Measurements from ENCODE around the gene OPRL1. TPM values are rescaled to one million over a fixed set of nuclear protein-coding genes. Genes with fewer than 3 reads are reported as not detected.

The OPRL1 gene
- total and polyA plus RNA-seq, 4 donors = 5.2 to 26.3 (median 18.6) TPM

DNA sequence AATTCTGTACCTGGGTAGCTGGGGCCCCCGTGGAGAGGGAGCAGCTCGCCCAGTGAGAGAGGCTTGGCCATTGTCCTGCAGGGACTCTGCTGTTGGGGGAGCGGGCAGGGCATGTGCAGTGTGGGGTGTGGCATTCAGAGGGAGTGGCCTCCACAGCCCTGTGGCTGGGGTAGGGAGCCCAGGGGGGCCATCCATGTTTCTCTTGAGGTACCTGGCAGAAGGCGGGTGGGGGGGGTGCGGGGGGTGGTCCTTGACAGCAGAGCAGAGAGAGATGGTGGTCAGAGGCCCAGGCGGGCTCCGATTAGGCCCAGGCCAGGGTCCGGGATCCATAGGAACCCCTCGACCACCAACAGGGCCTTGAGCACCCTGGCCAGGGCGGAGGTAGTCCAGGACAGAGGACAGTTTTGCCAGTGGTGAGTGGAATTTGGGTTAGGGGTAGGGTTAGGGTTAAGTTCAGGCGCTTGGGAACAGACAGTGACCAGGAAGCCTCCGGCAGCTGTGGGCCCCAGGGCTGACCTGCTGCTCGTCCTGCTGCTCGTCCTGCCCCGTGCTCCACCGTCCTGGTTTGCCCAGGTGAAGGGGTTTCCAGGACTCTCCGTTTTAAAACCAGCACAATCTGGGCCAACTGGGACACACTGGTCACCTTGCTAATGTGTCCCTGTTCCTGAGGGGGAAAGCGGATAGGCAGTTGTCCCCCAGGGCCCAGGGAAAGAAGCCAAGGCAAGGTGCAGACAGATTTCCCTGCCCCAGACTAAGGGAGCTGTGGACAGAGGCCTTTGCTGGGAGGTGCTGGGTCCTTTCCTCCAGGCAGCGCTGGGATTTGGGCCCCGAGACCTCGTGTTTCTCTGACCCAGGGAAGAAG lies 59.5 kb downstream of the OPRL1 start:
- WGBS (ENCODE audit: insufficient coverage) = 77% methylated on average over 20 of the region's 21 CpGs
- Histone ChIP-seq H3K27me3 (ENCODE audit: control insufficient read depth, insufficient read depth, low read length) (no peaks in the 10 kb centered on the region), H3K4me1 (ENCODE audit: control insufficient read depth, insufficient read depth, low read length) (peaks cover 31% of the 10 kb centered on the region), H3K27ac (ENCODE audit: low read depth, low read length) (no peak overlapping the region), H3K4me3 (ENCODE audit: low read depth, low read length) (no peak overlapping the region), H3K9me3 (ENCODE audit: control insufficient read depth, insufficient read depth, low read length) (no peaks in the 10 kb centered on the region), H3K36me3 (ENCODE audit: control insufficient read depth, insufficient read depth, low read length) (no peaks in the 10 kb centered on the region)
- no peak for DNase-seq (ENCODE audit: low read depth in 4 of 6, low spot score in 6 of 6)

DNA sequence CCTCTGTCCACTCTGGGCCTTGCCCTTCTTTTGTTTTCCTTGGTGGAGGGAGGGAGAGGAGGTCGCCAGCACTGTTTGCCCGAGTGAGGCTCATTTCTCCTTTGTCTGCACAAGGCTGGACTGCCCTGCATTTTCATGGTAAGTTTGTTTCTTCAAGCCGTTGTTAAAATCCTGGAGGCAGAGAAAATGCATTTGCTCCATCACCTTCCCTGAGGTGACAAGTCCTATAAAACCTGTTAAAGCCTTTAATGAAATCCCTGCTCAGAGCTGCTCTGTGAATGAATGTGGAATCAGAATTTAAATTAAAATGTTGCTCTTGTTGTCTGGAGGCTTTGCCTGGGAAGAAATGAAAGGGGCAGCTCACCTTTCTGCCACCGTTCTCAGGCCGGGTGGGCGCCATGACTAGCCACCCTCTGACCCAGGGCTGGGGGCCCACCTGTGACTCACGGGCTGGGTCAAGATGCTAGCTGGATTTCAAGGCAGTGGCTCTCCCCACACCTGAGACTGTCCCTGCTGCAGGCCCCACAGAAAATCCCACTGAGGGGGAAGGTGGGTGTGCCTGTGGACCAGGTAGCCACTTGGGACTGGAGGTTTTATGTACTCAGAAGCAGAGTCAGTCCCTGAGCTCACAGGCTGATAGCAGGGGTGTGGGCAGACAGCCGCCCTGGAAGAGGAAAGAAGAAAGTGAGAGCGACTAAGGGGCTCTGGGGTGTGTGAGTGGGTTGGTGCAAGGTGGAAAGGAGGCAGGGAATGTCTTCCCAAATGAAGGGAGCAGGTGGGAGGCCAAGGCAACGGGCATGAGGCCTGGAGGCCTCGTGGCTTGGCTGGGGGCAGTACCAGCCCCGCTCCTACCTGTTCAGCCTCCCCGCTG lies 60.4 kb downstream of the OPRL1 start:
- Histone ChIP-seq H3K4me3 (ENCODE audit: low read depth, low read length) (no peak overlapping the region), H3K27ac (ENCODE audit: low read depth, low read length) (no peak overlapping the region), H3K9me3 (ENCODE audit: control insufficient read depth, insufficient read depth, low read length) (no peaks in the 10 kb centered on the region), H3K36me3 (ENCODE audit: control insufficient read depth, insufficient read depth, low read length) (no peaks in the 10 kb centered on the region), H3K27me3 (ENCODE audit: control insufficient read depth, insufficient read depth, low read length) (no peaks in the 10 kb centered on the region), H3K4me1 (ENCODE audit: control insufficient read depth, insufficient read depth, low read length) (peaks cover 31% of the 10 kb centered on the region)
- WGBS (ENCODE audit: insufficient coverage) = 81% methylated on average over 11 of the region's 13 CpGs
- peak in 1 of 6 donors; percentile 66 for DNase-seq (ENCODE audit: low read depth in 4 of 6, low spot score in 6 of 6)

DNA sequence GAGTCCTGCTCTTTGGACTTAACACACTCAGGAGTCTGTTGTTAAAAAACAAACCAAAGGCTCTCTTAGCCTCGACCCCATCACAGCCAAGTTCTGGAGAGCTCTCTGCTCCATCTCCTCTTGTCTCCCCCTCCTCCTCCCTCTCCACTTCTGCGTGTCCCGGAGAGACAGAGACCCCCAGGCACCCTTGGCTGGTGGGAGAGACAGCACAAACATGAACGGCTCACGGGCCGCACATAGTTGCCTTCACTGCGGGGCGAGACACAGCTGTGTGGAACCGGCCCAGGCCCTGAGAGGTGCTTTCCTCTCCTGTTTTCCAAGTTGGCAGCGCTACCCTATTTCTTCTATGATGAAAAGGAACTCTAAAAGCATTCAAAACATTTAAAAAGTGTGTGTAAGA lies 61.1 kb downstream of the OPRL1 start:
- no peaks in the 10 kb centered on the region for H3K36me3 ChIP-seq (ENCODE audit: control insufficient read depth, insufficient read depth, low read length)
- 47% methylated on average over 6 of the region's 10 CpGs for WGBS (ENCODE audit: insufficient coverage)
- H3K27ac ChIP-seq (ENCODE audit: low read depth, low read length) = no peak overlapping the region
- DNase-seq (ENCODE audit: low read depth in 4 of 6, low spot score in 6 of 6) = no peak
- H3K27me3 ChIP-seq (ENCODE audit: control insufficient read depth, insufficient read depth, low read length) = no peaks in the 10 kb centered on the region
- no peak overlapping the region for H3K4me3 ChIP-seq (ENCODE audit: low read depth, low read length)
- H3K4me1 ChIP-seq (ENCODE audit: control insufficient read depth, insufficient read depth, low read length) = peaks cover 34% of the 10 kb centered on the region
- H3K9me3 ChIP-seq (ENCODE audit: control insufficient read depth, insufficient read depth, low read length) = no peaks in the 10 kb centered on the region

DNA sequence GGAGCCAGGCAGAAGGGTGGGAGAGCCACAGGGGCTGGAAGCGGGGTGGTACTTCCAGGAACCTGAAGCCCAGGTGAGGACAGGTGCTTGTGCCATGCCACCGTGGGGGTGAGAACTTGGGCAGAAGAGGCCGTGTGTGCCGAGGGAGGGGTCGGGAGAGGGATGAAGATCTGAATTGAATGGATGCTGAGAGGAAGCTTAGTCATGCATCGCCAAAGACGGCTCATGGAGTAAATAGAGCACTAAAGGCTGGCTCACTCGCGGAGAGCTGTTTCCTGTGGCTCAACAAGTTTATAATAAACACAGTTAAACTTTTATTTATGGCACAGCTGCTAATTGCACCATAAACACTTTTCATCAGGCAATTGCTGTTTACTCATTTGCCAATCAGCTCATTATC lies 62.7 kb downstream of the OPRL1 start:
- H3K27ac ChIP-seq (ENCODE audit: low read depth, low read length) = no peak overlapping the region
- H3K27me3 ChIP-seq (ENCODE audit: control insufficient read depth, insufficient read depth, low read length) = no peaks in the 10 kb centered on the region
- peak in 1 of 6 donors; percentile 67 for DNase-seq (ENCODE audit: low read depth in 4 of 6, low spot score in 6 of 6)
- H3K36me3 ChIP-seq (ENCODE audit: control insufficient read depth, insufficient read depth, low read length) = no peaks in the 10 kb centered on the region
- no peak overlapping the region for H3K4me3 ChIP-seq (ENCODE audit: low read depth, low read length)
- no peaks in the 10 kb centered on the region for H3K9me3 ChIP-seq (ENCODE audit: control insufficient read depth, insufficient read depth, low read length)
- 24% methylated on average over 9 of the region's 9 CpGs for WGBS (ENCODE audit: insufficient coverage)
- peaks cover 51% of the 10 kb centered on the region for H3K4me1 ChIP-seq (ENCODE audit: control insufficient read depth, insufficient read depth, low read length)

DNA sequence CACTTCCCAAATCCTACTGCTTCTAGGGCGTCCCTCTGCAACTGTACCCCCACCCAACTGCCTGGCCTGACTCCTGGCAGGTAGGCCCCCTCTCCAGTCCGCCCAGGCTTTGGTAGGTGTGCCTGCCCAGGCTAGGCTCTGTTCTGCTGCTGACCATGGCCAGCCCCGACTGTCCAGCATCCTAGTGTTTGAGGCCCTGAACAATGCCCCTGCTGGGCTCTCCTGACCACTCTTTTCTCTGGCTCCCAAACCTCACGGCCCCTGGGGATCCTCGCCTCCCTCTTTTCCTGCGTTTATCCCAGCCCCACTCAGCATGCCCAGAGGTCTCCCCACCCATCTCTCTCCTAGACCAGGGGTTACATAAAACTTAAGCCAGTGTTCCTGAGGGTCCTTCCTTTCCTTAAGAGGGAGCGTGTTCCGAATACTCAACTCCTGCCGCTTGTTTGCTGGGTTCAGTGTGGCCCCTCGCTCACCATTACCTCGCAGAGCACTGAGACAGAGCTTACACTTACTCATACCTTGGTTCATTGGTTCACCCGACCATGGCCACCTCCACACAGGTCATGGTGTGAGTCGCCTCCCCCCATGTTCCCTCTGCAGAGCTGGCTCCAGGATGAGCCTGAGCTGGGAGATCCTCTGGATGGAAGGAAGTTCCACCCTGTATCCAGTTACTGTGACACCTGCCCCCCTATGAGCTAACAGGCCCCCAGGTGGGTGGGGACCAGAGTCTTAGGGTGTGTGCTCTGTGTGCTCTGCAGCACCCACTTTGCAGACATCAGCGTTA lies 63.3 kb downstream of the OPRL1 start:
- Histone ChIP-seq H3K27me3 (ENCODE audit: control insufficient read depth, insufficient read depth, low read length) (no peaks in the 10 kb centered on the region), H3K9me3 (ENCODE audit: control insufficient read depth, insufficient read depth, low read length) (no peaks in the 10 kb centered on the region), H3K36me3 (ENCODE audit: control insufficient read depth, insufficient read depth, low read length) (no peaks in the 10 kb centered on the region), H3K4me1 (ENCODE audit: control insufficient read depth, insufficient read depth, low read length) (peaks cover 53% of the 10 kb centered on the region), H3K4me3 (ENCODE audit: low read depth, low read length) (no peak overlapping the region), H3K27ac (ENCODE audit: low read depth, low read length) (no peak overlapping the region)
- no peak for DNase-seq (ENCODE audit: low read depth in 4 of 6, low spot score in 6 of 6)
- 71% methylated on average over 12 of the region's 14 CpGs for WGBS (ENCODE audit: insufficient coverage)

DNA sequence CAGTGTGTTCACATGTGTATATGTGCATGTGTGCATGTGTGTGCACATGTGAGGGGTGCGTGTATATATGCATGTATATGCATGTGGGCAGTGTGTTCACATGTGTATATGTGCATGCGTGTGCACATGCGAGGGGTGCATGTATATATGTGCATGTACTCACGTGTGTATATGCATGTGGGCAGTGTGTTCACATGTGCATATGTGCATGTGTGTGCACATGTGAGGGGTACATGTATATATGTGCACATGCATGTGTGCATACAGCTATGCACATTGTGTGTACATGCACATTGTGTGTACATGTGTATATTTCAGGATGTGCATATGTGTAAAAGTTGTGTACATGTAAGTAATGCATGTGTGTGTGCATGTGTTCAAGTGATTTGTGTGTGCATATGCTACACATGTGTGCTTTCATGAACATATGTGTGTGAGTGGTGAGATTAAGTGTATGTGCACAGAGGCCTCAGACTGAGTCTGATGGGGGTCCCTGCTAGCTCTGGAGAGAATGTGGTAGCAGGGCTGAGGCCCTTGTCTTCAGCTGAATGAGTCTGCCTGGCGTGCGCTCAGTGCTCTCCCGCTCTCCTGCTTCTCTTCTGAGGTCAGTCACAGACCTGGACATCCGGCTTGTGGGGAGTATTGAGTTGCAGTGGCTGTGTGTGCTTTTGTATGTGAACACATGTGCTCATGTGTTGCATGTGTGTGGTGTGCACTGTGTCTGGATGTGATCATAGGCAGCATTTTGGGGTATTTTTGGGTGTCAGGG lies 64.4 kb downstream of the OPRL1 start:
- H3K4me1 ChIP-seq (ENCODE audit: control insufficient read depth, insufficient read depth, low read length) = peaks cover 55% of the 10 kb centered on the region
- 86% methylated on average over 8 of the region's 8 CpGs for WGBS (ENCODE audit: insufficient coverage)
- no peaks in the 10 kb centered on the region for H3K27me3 ChIP-seq (ENCODE audit: control insufficient read depth, insufficient read depth, low read length)

DNA sequence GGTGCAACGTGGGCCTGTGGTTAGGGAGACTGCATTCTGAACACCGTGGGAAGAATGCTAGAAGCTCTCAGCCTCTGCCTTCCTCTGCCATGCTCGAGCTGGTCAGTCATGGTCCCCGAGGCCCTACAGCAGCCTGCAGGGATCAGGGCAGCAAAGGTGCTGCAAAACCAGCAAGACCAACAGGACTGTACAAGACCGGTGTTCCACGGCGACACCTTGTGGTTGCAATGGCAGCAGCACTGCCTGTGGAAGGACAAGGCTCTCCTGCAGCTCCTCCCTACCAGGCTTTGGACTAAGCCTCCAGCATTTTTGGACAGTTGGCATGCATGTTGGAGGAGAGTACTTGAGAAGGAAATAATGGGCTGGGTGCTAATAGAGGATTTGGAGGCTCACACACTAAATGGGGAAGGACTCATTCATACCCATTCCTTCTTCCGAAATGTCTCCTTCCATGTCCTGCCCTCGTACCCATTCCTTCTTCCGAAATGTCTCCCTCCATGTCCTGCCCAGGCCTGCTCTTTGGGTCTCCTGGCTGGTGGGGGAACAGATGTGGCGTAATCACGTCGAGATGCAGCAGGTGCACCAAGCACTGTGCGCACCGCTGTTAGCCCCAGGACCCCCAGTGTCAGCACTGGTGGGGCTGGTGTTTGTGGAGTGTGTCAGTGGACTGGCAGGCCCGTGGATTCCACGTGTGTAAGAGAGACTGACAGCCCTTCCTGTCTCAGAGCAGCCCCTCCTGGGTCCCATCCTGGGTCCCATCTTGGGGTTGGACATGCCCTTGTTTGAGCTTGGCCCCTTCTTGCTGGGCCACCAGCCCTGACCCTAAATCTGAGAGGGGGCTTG lies 65.8 kb downstream of the OPRL1 start:
- no peak overlapping the region for H3K4me3 ChIP-seq (ENCODE audit: low read depth, low read length)
- peaks cover 46% of the 10 kb centered on the region for H3K4me1 ChIP-seq (ENCODE audit: control insufficient read depth, insufficient read depth, low read length)
- 92% methylated on average over 15 of the region's 17 CpGs for WGBS (ENCODE audit: insufficient coverage)
- H3K27me3 ChIP-seq (ENCODE audit: control insufficient read depth, insufficient read depth, low read length) = no peaks in the 10 kb centered on the region
- H3K27ac ChIP-seq (ENCODE audit: low read depth, low read length) = no peak overlapping the region
- no peaks in the 10 kb centered on the region for H3K36me3 ChIP-seq (ENCODE audit: control insufficient read depth, insufficient read depth, low read length)
- no peaks in the 10 kb centered on the region for H3K9me3 ChIP-seq (ENCODE audit: control insufficient read depth, insufficient read depth, low read length)
- DNase-seq (ENCODE audit: low read depth in 4 of 6, low spot score in 6 of 6) = no peak

More for the DNA sequence above, 64.4 kb downstream of the OPRL1 start:
- Histone ChIP-seq H3K36me3 (ENCODE audit: control insufficient read depth, insufficient read depth, low read length) (no peaks in the 10 kb centered on the region), H3K27ac (ENCODE audit: low read depth, low read length) (no peak overlapping the region), H3K4me3 (ENCODE audit: low read depth, low read length) (no peak overlapping the region), H3K9me3 (ENCODE audit: control insufficient read depth, insufficient read depth, low read length) (no peaks in the 10 kb centered on the region)
- DNase-seq (ENCODE audit: low read depth in 4 of 6, low spot score in 6 of 6) = no peak

DNA sequence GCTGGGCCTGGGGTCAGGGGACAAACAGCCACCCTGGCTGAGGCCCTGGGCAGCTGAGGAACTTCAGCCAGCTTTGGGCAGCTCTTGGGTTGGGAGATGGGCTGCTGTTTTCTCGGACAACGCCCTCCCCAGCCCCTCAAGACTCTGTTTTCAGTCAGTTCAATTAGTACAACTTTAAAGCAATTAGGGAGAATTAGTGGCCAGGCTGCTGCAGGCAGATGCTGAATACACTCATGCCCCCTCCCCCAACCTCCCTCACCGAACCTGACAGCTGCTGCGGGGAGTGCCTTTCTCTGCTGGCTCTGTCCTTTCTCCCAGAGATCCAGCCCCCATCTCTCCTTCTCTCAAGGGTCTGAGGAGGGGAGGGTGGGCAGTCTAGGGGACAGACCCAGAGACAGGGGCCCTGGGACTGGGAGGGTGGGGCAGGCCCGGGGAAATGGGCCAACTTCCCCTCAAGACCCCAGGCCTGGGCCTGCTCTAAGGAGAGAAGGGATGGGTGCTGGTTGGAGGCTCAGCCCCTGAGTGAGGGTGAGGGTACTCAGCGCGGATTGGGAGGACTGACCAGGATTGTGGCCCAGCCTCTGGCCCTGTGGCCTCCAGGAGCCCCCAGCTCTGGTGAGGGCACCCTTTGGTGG lies 66.5 kb downstream of the OPRL1 start:
- H3K36me3 ChIP-seq (ENCODE audit: control insufficient read depth, insufficient read depth, low read length) = no peaks in the 10 kb centered on the region
- 95% methylated on average over 2 of the region's 7 CpGs for WGBS (ENCODE audit: insufficient coverage)
- peak overlapping the region; percentile 58 for H3K27ac ChIP-seq (ENCODE audit: low read depth, low read length)
- peak in 2 of 6 donors; percentile 38 to 69 for DNase-seq (ENCODE audit: low read depth in 4 of 6, low spot score in 6 of 6)
- peaks cover 39% of the 10 kb centered on the region for H3K4me1 ChIP-seq (ENCODE audit: control insufficient read depth, insufficient read depth, low read length)
- no peaks in the 10 kb centered on the region for H3K9me3 ChIP-seq (ENCODE audit: control insufficient read depth, insufficient read depth, low read length)
- no peaks in the 10 kb centered on the region for H3K27me3 ChIP-seq (ENCODE audit: control insufficient read depth, insufficient read depth, low read length)
- H3K4me3 ChIP-seq (ENCODE audit: low read depth, low read length) = no peak overlapping the region
